Mesothelial cell of epicardium (in vitro differentiated cells): ENCODE results near the gene ESYT1. TPM values are rescaled to one million over a fixed set of nuclear protein-coding genes. Genes with fewer than 3 reads are reported as not detected.

Source experiments
- DNase-seq, 2 experiments: peaks; one replicate each; pipeline ENCODE4 v3.0.0; 2021; ENCODE audit warnings: low spot score in 2 of 2; ENCODE audit not compliant: unreplicated experiment in 2 of 2
- H3K27ac Mint-ChIP-seq: 2 replicates; pipeline ENCODE4 v1.8.0; 2021; ENCODE audit warnings: mixed read lengths
- H3K27me3 Mint-ChIP-seq: 2 replicates; pipeline ENCODE4 v1.8.0; 2021; ENCODE audit warnings: low read depth, mixed read lengths
- H3K36me3 Mint-ChIP-seq: 2 replicates; pipeline ENCODE4 v1.8.0; 2021; ENCODE audit warnings: mixed read lengths
- H3K4me1 Mint-ChIP-seq: 2 replicates; pipeline ENCODE4 v1.8.0; 2021; ENCODE audit warnings: mixed read lengths
- H3K4me3 Mint-ChIP-seq: 2 replicates; pipeline ENCODE4 v1.8.0; 2021; ENCODE audit warnings: mild to moderate bottlenecking, moderate library complexity, mixed read lengths
- H3K9me3 Mint-ChIP-seq: 2 replicates; pipeline ENCODE4 v1.8.0; 2021; ENCODE audit warnings: mixed read lengths
- CTCF ChIP-seq: fragments of 200-600 bp; sonication (generic); IDR thresholded peaks from one replicate; pipeline ENCODE4 v1.5.0; 2021; ENCODE audit warnings: antibody characterized with exemption; ENCODE audit not compliant: unreplicated experiment
- total RNA-seq: library from RNA; stranded (reverse); gene quantifications from 3 replicates; pipeline ENCODE4 v1.2.1, GENCODE V29; 2021

The ESYT1 gene
- total RNA-seq, 1 donor from 2014 or later, result 64.7 TPM

- no peak for TF ChIP-seq CTCF
- H3K4me1 Mint-ChIP-seq, result peaks cover 18% of the 10 kb centered on the region
- H3K4me3 Mint-ChIP-seq, result peak overlapping the region; percentile 82
- H3K9me3 Mint-ChIP-seq, result no peaks in the 10 kb centered on the region
- DNase-seq, result no peak
- peaks cover 14% of the 10 kb centered on the region for H3K36me3 Mint-ChIP-seq
- peak overlapping the region; percentile 74 for H3K27ac Mint-ChIP-seq
- peaks cover 42% of the 10 kb centered on the region for H3K27me3 Mint-ChIP-seq
Measured at GRCh38 chr12:56081393-56082347, 46.4 kb upstream of the ESYT1 start.

GRCh38 chr12:56082382-56082781, 45.7 kb upstream of the ESYT1 start:
- Mint-ChIP-seq H3K4me3 (no peak overlapping the region), H3K4me1 (peaks cover 18% of the 10 kb centered on the region)

GRCh38 chr12:56082967-56083366, 45.1 kb upstream of the ESYT1 start:
- Mint-ChIP-seq H3K4me1 (peaks cover 18% of the 10 kb centered on the region), H3K4me3 (no peak overlapping the region), H3K27me3 (peaks cover 42% of the 10 kb centered on the region), H3K36me3 (peaks cover 18% of the 10 kb centered on the region), H3K27ac (no peak overlapping the region), H3K9me3 (no peaks in the 10 kb centered on the region)
- no peak for TF ChIP-seq CTCF
- no peak for DNase-seq

More at GRCh38 chr12:56082382-56082781, 45.7 kb upstream of the ESYT1 start:
- Mint-ChIP-seq H3K27ac (no peak overlapping the region), H3K9me3 (no peaks in the 10 kb centered on the region), H3K36me3 (peaks cover 14% of the 10 kb centered on the region), H3K27me3 (peaks cover 42% of the 10 kb centered on the region)
- DNase-seq, result no peak
- TF ChIP-seq CTCF, result no peak

GRCh38 chr12:56084958-56085543, 43.0 kb upstream of the ESYT1 start:
- peaks cover 15% of the 10 kb centered on the region for H3K4me1 Mint-ChIP-seq
- DNase-seq, result no peak
- peaks cover 25% of the 10 kb centered on the region for H3K27me3 Mint-ChIP-seq
- TF ChIP-seq CTCF, result no peak
- no peaks in the 10 kb centered on the region for H3K9me3 Mint-ChIP-seq
- no peak overlapping the region for H3K27ac Mint-ChIP-seq
- peaks cover 20% of the 10 kb centered on the region for H3K36me3 Mint-ChIP-seq
- H3K4me3 Mint-ChIP-seq, result no peak overlapping the region

GRCh38 chr12:56086096-56086495, 42.0 kb upstream of the ESYT1 start:
- Mint-ChIP-seq H3K9me3 (no peaks in the 10 kb centered on the region), H3K4me3 (no peak overlapping the region), H3K4me1 (peaks cover 10% of the 10 kb centered on the region), H3K27ac (no peak overlapping the region), H3K36me3 (peaks cover 25% of the 10 kb centered on the region), H3K27me3 (peaks cover 15% of the 10 kb centered on the region)
- no peak for TF ChIP-seq CTCF
- DNase-seq, result no peak
